Gastroesophageal sphincter (tissue), 3 donors: ENCODE results near the gene PELI2.

Source experiments
- CTCF ChIP-seq, 4 experiments: fragments of 200-600 bp in 2 of 4; fragments of 450-650 bp in 2 of 4; sonication (generic) in 1 of 4; IDR thresholded peaks; one replicate each; pipeline ENCODE4 v1.5.1; 2017 to 2019; ENCODE audit warnings: antibody characterized with exemption in 4 of 4, mild to moderate bottlenecking in 2 of 4, moderate library complexity in 2 of 4
- EP300 ChIP-seq: sonication (generic); formaldehyde crosslinking; IDR thresholded peaks from one replicate; pipeline ENCODE4 v1.6.1; 2017; ENCODE audit warnings: antibody characterized with exemption, mild to moderate bottlenecking
- POLR2A ChIP-seq, 2 donors: fragments of 450-650 bp; IDR thresholded peaks; one replicate each; pipeline ENCODE4 v1.6.1; 2017; ENCODE audit warnings: antibody characterized with exemption in 2 of 2, mild to moderate bottlenecking in 2 of 2, moderate library complexity in 1 of 2
- POLR2AphosphoS5 ChIP-seq: sonication (generic); formaldehyde crosslinking; IDR thresholded peaks from one replicate; pipeline ENCODE4 v1.6.1; 2017; ENCODE audit warnings: antibody characterized with exemption

DNA sequence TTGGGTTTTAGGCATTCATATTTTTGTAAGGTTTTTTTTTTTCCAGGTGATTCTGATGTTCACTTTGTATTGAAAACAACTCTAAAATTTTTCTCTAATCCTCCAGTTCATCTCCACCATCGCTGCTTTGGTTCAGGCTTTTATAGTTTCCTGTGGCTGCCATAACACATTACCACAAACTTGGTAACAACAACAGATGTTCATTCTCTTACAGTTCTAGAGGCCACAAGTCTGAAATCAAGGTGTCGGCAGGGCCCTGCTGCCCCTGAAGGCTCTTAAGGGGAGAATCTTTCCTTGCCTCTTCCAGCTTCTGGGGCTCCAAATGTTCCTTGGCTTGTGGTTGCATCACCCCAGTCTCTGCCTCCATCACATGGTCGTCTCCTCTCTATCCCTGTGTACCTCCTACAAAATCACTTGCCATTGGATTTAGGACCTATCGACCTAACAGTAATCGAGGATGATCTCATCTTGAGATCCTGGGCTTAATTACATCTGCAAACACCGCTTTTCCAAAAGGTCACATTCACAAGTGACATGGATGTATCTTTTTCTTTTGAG, 55.2 kb downstream of the PELI2 start:
- TF ChIP-seq POLR2AphosphoS5 (no peak), CTCF (IDR thresholded peaks at IDR 0.05) (no peak), POLR2A (IDR thresholded peaks at IDR 0.05) (no peak), EP300 (no peak)
